ENCODE data around the gene CNPY4.

CNPY4 gene

DNA sequence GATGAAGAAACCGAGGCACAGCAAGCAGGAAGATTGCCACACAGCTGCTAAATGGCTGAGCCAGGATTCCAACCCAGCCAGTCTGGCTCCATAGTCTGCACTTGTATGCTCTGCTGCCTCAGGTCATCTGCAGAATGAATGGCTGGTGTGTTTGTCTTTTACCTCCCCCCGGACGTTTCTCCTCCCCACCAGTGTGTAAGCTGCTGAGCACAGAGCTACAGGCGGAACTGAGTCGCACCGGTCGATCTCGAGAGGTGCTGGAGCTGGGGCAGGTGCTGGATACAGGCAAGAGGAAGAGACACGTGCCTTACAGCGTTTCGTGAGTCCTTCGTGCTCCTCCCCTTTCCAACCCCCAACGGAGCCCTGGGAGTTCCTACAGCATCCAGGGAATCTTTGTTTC, 2.6 kb downstream of the CNPY4 start:
- Histone ChIP-seq H3K27me3 (ENCODE audit: insufficient read depth, poor library complexity, severe bottlenecking) (no peaks in the 10 kb centered on the region), H3K4me3 (replicated peaks; ENCODE audit: insufficient read depth, low read length) (no peak overlapping the region), H3K27ac (replicated peaks) (no peak overlapping the region)
- TF ChIP-seq SPI1 (IDR thresholded peaks at IDR 0.05; ENCODE audit: borderline replicate concordance, low read depth) (no peak), REST (IDR thresholded peaks at IDR 0.05; ENCODE audit: insufficient replicate concordance, low read depth) (no peak), GABPA (IDR thresholded peaks at IDR 0.05; ENCODE audit: low read depth) (no peak), POLR2AphosphoS5 (IDR thresholded peaks at IDR 0.05; ENCODE audit: low read depth) (no peak), CTCF (IDR thresholded peaks at IDR 0.05; ENCODE audit: insufficient read depth, low read length) (no peak)
- DNase-seq (ENCODE audit: low read depth in 1 of 2, low spot score in 1 of 2), result no peak

- H3K27ac ChIP-seq (replicated peaks), result no peak overlapping the region
- TF ChIP-seq REST (IDR thresholded peaks at IDR 0.05; ENCODE audit: insufficient replicate concordance, low read depth), result no peak
- no peak for TF ChIP-seq GABPA (IDR thresholded peaks at IDR 0.05; ENCODE audit: low read depth)
- no peak for TF ChIP-seq CTCF (IDR thresholded peaks at IDR 0.05; ENCODE audit: insufficient read depth, low read length)
- TF ChIP-seq SPI1 (IDR thresholded peaks at IDR 0.05; ENCODE audit: borderline replicate concordance, low read depth), result no peak
- TF ChIP-seq POLR2AphosphoS5 (IDR thresholded peaks at IDR 0.05; ENCODE audit: low read depth), result no peak
- no peak overlapping the region for H3K4me3 ChIP-seq (replicated peaks; ENCODE audit: insufficient read depth, low read length)
- no peaks in the 10 kb centered on the region for H3K27me3 ChIP-seq (ENCODE audit: insufficient read depth, poor library complexity, severe bottlenecking)
- DNase-seq (ENCODE audit: low read depth in 1 of 2, low spot score in 1 of 2), result no peak
Measured at GRCh38 chr7:100122568-100122967, 3.1 kb downstream of the CNPY4 start.

- Histone ChIP-seq H3K4me3 (replicated peaks; ENCODE audit: insufficient read depth, low read length) (no peak overlapping the region), H3K27me3 (ENCODE audit: insufficient read depth, poor library complexity, severe bottlenecking) (no peaks in the 10 kb centered on the region), H3K27ac (replicated peaks) (no peak overlapping the region)
- TF ChIP-seq CTCF (IDR thresholded peaks at IDR 0.05; ENCODE audit: insufficient read depth, low read length) (no peak), REST (IDR thresholded peaks at IDR 0.05; ENCODE audit: insufficient replicate concordance, low read depth) (no peak), POLR2AphosphoS5 (IDR thresholded peaks at IDR 0.05; ENCODE audit: low read depth) (no peak), GABPA (IDR thresholded peaks at IDR 0.05; ENCODE audit: low read depth) (no peak), SPI1 (IDR thresholded peaks at IDR 0.05; ENCODE audit: borderline replicate concordance, low read depth) (no peak)
- DNase-seq (ENCODE audit: low read depth in 1 of 2, low spot score in 1 of 2), result no peak
Measured at GRCh38 chr7:100124301-100125230, 5.1 kb downstream of the CNPY4 start.
